Duodenal mucosa (tissue), 2 donors: Measurements from ENCODE around the gene PRKCD.
A peak's percentile ranks its signal among the peaks of the same experiment; 100 is the strongest.

Experiments
- H3K27ac ChIP-seq: one replicate; pipeline ENCODE4 v1.7.0; 2013; ENCODE audit warnings: low read depth, low read length
- H3K27me3 ChIP-seq, 2 donors: one replicate each; pipeline ENCODE4 v1.7.0; 2013; ENCODE audit warnings: low read length in 2 of 2, control low read depth in 1 of 2; ENCODE audit not compliant: insufficient read depth in 2 of 2, control insufficient read depth in 1 of 2
- H3K36me3 ChIP-seq, 2 donors: one replicate each; pipeline ENCODE4 v1.7.0; 2013; ENCODE audit warnings: low read length in 2 of 2, control low read depth in 1 of 2; ENCODE audit not compliant: insufficient read depth in 2 of 2, control insufficient read depth in 1 of 2
- H3K4me1 ChIP-seq, 2 donors: one replicate each; pipeline ENCODE4 v1.7.0; 2013; ENCODE audit warnings: low read length in 2 of 2, control low read depth in 1 of 2; ENCODE audit not compliant: insufficient read depth in 2 of 2, control insufficient read depth in 1 of 2
- H3K4me3 ChIP-seq, 2 donors: one replicate each; pipeline ENCODE4 v1.7.0; 2013; ENCODE audit warnings: low read length in 2 of 2, low read depth in 1 of 2
- H3K9ac ChIP-seq, 2 donors: one replicate each; pipeline ENCODE4 v1.7.0; 2013; ENCODE audit warnings: low read length in 2 of 2, low read depth in 1 of 2
- H3K9me3 ChIP-seq, 2 donors: one replicate each; pipeline ENCODE4 v1.7.0; 2013; ENCODE audit warnings: low read length in 2 of 2, control low read depth in 1 of 2; ENCODE audit not compliant: control insufficient read depth in 1 of 2

PRKCD gene

GRCh38 chr3:53162672-53163443, 1.8 kb downstream of the PRKCD start:
- Histone ChIP-seq H3K9ac (peak overlapping the region; percentile 70 to 90), H3K36me3 (peaks cover 3 to 22% of the 10 kb centered on the region in 2 donors), H3K4me1 (peaks cover 62 to 76% of the 10 kb centered on the region in 2 donors), H3K4me3 (peak overlapping the region; percentile 75 to 93), H3K9me3 (no peaks in the 10 kb centered on the region), H3K27ac (peak overlapping the region; percentile 80), H3K27me3 (no peaks in the 10 kb centered on the region)

- H3K4me3 ChIP-seq = peak overlapping the region; percentile 75 to 93
- no peak overlapping the region for H3K27ac ChIP-seq
- H3K36me3 ChIP-seq = peaks cover 3 to 22% of the 10 kb centered on the region in 2 donors
- peaks cover 62 to 76% of the 10 kb centered on the region in 2 donors for H3K4me1 ChIP-seq
- H3K9ac ChIP-seq = peak overlapping the region; percentile 70 to 90
- H3K9me3 ChIP-seq = no peaks in the 10 kb centered on the region
- H3K27me3 ChIP-seq = no peaks in the 10 kb centered on the region
These were observed 2.7 kb downstream of the PRKCD start for GRCh38 chr3:53163444-53164387.

GRCh38 chr3:53164911-53165310, 3.9 kb downstream of the PRKCD start:
- H3K27ac ChIP-seq = no peak overlapping the region
- H3K9me3 ChIP-seq = no peaks in the 10 kb centered on the region
- peaks cover 63 to 75% of the 10 kb centered on the region in 2 donors for H3K4me1 ChIP-seq
- peaks cover 3 to 22% of the 10 kb centered on the region in 2 donors for H3K36me3 ChIP-seq
- H3K27me3 ChIP-seq = no peaks in the 10 kb centered on the region
- no peak overlapping the region for H3K4me3 ChIP-seq
- no peak overlapping the region for H3K9ac ChIP-seq

GRCh38 chr3:53166206-53166605, 5.2 kb downstream of the PRKCD start:
- Histone ChIP-seq H3K27ac (no peak overlapping the region), H3K9me3 (no peaks in the 10 kb centered on the region), H3K4me3 (peak overlapping the region in 1 of 2 donors; percentile 41), H3K4me1 (peaks cover 69 to 81% of the 10 kb centered on the region in 2 donors), H3K27me3 (no peaks in the 10 kb centered on the region), H3K36me3 (peaks cover 3 to 22% of the 10 kb centered on the region in 2 donors), H3K9ac (peak overlapping the region in 1 of 2 donors; percentile 2)

GRCh38 chr3:53166781-53167291, 5.8 kb downstream of the PRKCD start:
- Histone ChIP-seq H3K4me3 (peak overlapping the region; percentile 15 to 41), H3K4me1 (peaks cover 76 to 88% of the 10 kb centered on the region in 2 donors), H3K9ac (peak overlapping the region; percentile 2 to 11)

GRCh38 chr3:53167418-53168174, 6.6 kb downstream of the PRKCD start:
- no peaks in the 10 kb centered on the region for H3K27me3 ChIP-seq
- peaks cover 3 to 22% of the 10 kb centered on the region in 2 donors for H3K36me3 ChIP-seq
- no peak overlapping the region for H3K27ac ChIP-seq
- H3K4me1 ChIP-seq = peaks cover 81 to 89% of the 10 kb centered on the region in 2 donors
- peak overlapping the region in 1 of 2 donors; percentile 30 for H3K4me3 ChIP-seq
- peak overlapping the region in 1 of 2 donors; percentile 11 for H3K9ac ChIP-seq
- no peaks in the 10 kb centered on the region for H3K9me3 ChIP-seq

More at GRCh38 chr3:53166781-53167291, 5.8 kb downstream of the PRKCD start:
- Histone ChIP-seq H3K27me3 (no peaks in the 10 kb centered on the region), H3K27ac (peak overlapping the region; percentile 30), H3K36me3 (peaks cover 3 to 22% of the 10 kb centered on the region in 2 donors), H3K9me3 (no peaks in the 10 kb centered on the region)

- Histone ChIP-seq H3K9me3 (no peaks in the 10 kb centered on the region), H3K4me3 (peak overlapping the region in 1 of 2 donors; percentile 33), H3K27ac (no peak overlapping the region)
These were observed 7.3 kb downstream of the PRKCD start for GRCh38 chr3:53168175-53168923.

GRCh38 chr3:53169045-53169831, 8.2 kb downstream of the PRKCD start:
- Histone ChIP-seq H3K4me1 (peaks cover 67 to 76% of the 10 kb centered on the region in 2 donors), H3K4me3 (peak overlapping the region; percentile 19 to 61), H3K9me3 (no peaks in the 10 kb centered on the region), H3K27me3 (no peaks in the 10 kb centered on the region), H3K9ac (peak overlapping the region; percentile 16 to 27), H3K27ac (peak overlapping the region; percentile 8), H3K36me3 (peaks cover 3 to 33% of the 10 kb centered on the region in 2 donors)

More at GRCh38 chr3:53168175-53168923, 7.3 kb downstream of the PRKCD start:
- Histone ChIP-seq H3K27me3 (no peaks in the 10 kb centered on the region), H3K4me1 (peaks cover 74 to 84% of the 10 kb centered on the region in 2 donors), H3K9ac (peak overlapping the region in 1 of 2 donors; percentile 27), H3K36me3 (peaks cover 3 to 25% of the 10 kb centered on the region in 2 donors)
